Measurements from ENCODE around the gene GLO1.

DNA sequence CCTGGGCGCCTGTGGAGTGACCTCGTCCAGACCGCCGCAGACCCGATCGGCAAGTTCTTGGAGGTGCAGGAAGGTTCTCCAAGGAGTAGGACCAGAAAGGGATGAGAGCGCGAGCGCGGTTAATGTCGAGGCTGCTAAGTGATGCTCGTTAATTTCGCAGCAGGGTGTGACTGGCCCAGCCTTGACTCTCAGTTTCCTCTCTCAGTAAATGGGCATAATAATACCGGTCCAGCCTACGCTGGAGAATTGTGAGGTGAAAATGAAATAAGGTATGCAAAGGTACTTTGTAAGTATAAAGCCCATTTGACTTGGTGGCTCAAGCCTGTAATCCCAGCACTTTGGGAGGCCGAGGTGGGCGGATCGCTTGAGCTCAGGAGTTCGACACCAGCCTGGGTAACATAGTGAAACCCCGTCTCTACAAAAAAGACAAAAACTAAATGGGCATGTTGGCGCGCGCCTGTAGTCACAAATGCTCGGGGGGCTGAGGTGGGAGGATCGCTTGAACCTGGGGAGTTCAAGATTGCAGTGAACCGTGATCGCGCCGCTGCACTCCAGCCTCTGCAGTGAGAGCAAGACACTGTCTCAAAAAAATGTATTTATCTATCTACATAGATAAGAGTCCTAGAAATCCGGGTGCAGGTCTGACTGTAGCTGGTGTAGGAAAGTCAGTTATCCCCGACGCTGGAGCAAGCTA, 62.6 kb downstream of the GLO1 start:
- TF ChIP-seq, protein P1, sequence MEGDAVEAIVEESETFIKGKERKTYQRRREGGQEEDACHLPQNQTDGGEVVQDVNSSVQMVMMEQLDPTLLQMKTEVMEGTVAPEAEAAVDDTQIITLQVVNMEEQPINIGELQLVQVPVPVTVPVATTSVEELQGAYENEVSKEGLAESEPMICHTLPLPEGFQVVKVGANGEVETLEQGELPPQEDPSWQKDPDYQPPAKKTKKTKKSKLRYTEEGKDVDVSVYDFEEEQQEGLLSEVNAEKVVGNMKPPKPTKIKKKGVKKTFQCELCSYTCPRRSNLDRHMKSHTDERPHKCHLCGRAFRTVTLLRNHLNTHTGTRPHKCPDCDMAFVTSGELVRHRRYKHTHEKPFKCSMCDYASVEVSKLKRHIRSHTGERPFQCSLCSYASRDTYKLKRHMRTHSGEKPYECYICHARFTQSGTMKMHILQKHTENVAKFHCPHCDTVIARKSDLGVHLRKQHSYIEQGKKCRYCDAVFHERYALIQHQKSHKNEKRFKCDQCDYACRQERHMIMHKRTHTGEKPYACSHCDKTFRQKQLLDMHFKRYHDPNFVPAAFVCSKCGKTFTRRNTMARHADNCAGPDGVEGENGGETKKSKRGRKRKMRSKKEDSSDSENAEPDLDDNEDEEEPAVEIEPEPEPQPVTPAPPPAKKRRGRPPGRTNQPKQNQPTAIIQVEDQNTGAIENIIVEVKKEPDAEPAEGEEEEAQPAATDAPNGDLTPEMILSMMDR (IDR thresholded peaks at IDR 0.05), result no peak
- no peak for TF ChIP-seq POLR2A (IDR thresholded peaks at IDR 0.05)
